NCI-H748 (cell line): ENCODE results near the gene SIRT7.
A peak's percentile ranks its signal among the peaks of the same experiment; 100 is the strongest.

Experiments
- DNase-seq: peaks from one replicate; lab custom pipeline; 2025; ENCODE audit not compliant: unreplicated experiment; lab: John Stamatoyannopoulos, UW

Gene SIRT7

DNA sequence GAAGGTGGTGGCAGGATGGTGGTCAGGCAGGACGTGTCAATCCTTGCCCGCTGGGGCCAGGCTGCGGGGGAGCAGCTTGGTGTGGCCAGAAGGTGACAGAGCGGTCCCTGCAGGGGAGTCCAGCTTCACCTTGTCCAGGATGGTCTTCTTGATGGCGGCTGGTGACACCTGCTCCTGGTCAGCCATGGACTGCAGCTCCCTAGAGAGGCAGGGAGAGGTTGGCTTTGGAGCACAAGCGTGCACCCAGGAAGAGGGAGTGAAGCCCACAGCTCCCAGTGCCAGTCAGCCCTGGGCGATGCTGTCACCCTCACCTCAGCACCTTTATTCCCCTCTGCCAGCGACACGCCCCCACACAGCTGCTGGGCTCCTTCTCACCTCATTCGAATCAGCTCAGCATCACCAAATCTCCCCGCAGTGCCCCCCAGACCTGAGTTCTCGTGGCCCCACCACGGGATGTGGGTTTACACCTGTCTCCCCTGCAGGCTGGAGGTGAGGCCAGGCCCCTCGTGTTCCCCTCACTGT lies 15.3 kb upstream of the SIRT7 start:
- no peak for DNase-seq

GRCh38 chr17:81932333-81932983 lies 14.5 kb upstream of the SIRT7 start:
- DNase-seq = no peak

DNA sequence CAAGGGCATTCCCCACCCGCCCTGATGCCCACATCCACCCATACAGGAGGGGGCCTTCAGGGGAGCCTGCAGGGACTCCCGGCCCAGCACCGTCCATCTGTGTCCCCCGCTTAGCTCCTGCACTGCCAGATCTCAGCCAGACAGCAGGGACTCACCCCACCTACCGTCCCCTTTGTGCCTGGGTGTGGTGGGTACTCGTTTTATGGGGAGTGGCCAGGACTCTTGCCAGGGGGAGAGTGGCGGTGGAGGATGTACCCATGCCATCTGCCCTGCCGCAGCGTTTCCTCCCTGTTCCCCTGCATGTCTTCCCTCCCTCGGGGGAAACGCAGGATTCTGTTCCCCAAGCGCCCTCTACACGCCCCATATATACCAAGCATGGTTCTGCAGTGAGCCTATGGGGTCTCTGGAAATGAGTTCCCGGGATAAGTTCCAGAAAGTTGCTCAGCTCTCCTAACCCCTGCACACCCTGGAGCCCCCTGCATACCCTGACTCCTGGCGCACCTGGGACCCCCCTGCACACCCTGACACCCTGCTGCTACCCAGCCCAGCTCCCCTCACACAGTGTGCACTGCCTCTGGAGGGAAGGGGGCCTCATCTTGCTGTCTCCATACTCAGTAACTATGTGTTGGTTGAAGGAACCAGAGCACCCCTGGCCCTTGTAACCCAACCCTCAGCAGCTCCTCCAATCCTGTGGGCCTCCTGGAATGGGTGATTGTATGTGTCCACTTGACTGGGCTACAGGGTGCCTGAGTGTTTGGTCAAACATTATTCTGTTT lies 13.8 kb upstream of the SIRT7 start:
- peak; percentile 31 for DNase-seq

DNA sequence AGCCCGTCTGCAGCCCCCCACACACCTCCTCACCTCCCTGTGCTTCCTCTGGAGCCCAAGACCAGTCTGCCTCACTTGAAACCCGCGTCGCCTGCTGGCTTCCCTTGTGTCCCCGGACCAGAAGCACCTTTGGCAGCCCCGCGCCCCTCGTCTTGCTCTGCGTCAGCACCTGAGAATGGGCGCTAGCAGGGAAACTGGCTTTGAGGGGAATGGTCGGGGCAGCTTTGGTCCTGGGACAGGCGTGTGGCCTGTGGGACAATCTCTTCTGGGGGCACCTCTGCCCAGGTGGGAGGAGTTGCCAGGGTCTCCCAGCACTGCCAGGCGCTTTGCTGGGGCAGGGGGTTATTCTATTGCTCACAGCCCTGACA lies 13.2 kb upstream of the SIRT7 start:
- no peak for DNase-seq

- DNase-seq = no peak
These were observed 12.5 kb upstream of the SIRT7 start for GRCh38 chr17:81930142-81931125.

DNA sequence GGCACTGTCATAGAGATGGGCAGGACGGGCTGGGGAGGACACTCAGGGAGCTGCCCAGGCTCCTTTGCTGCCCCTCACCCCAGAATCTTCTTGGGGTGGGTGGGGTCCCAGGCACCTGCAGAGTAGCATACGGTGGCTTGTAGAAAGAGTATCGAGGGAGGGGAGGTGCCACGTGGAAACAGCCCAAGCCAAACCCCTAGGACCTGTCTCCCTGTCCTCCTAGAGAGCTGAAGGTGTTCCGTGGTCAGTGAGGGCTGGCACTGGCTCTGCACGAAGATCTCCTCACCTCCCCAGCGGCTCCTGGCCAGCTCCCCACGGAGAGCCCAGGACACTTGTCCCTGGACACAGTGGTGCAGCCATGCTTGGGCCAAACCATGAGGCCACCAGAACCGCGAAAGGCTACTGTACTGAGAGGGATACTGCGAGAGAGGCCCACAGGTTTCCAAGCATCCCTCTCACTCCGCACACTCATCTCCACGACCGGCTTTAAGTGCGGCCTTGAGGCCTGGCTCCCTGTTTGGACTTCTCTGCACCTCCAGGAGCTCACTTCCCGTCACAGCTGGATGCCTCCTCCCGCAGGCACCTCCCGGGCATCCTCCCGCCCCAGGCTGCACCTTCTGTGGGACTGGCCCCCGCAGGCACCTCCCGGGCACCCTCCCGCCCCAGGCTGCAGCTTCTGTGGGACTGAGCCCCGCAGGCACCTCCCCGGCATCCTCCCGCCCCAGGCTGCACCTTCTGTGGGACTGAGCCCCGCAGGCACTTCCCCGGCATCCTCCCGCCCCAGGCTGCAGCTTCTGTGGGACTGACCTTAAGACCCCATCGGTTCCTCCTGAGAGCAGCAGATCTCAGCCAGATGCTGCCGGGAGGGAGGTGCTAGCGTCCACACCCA lies 11.5 kb upstream of the SIRT7 start:
- DNase-seq = no peak

GRCh38 chr17:81928544-81929252 lies 10.7 kb upstream of the SIRT7 start:
- peak; percentile 56 for DNase-seq

DNA sequence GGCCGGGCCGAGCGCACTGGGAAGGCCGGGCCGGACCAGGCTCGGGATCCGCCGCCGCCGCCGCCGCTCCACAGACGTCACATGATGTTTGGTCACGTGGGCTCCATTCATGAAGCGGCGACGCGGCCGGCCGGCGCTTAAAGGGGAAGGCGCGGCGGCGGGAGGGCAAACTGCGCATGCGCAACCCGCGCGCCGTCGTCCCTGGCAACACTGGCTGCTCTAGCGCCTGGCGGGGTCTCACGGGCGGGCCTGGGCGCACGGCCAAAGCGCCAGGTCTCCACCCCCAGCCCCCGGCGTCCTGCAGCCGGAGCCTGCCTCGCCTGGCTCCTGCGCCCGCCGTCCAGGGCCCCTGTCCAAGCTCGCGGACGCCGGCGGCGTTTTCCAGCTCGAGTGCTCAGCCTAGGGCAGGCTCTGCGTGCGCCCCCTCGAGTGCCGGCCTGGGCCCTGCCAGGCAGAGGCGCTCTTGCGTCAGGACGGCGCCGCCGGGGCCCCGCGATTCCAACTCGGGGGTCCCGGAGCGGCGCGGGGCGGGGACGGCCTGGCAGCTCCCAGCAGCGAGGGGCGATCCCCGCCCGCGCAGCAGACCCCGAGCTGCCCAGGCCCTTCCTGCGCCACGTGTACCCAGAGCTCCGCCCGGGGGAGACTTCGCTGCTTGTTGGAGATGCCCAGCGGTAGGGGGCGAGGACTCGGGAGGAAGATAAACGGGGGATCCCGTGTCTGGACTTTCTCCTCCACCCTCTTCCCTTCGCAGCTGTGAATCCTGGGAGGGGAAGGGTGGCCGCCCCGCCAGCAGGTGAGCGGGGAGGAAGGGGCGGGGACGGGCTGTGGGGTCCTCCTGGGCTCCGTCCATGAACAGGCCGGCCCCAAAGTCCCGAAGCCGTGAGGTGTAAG lies 9.9 kb upstream of the SIRT7 start, which contains the start of gene MAFG:
MAFG (minus strand) TSS at position 83 of the 891 bp plus-strand sequence. CDS start 4,550 bp downstream, outside the sequence.
- peak; percentile 96 for DNase-seq

GRCh38 chr17:81927152-81927652 lies 9.2 kb upstream of the SIRT7 start:
- no peak for DNase-seq

DNA sequence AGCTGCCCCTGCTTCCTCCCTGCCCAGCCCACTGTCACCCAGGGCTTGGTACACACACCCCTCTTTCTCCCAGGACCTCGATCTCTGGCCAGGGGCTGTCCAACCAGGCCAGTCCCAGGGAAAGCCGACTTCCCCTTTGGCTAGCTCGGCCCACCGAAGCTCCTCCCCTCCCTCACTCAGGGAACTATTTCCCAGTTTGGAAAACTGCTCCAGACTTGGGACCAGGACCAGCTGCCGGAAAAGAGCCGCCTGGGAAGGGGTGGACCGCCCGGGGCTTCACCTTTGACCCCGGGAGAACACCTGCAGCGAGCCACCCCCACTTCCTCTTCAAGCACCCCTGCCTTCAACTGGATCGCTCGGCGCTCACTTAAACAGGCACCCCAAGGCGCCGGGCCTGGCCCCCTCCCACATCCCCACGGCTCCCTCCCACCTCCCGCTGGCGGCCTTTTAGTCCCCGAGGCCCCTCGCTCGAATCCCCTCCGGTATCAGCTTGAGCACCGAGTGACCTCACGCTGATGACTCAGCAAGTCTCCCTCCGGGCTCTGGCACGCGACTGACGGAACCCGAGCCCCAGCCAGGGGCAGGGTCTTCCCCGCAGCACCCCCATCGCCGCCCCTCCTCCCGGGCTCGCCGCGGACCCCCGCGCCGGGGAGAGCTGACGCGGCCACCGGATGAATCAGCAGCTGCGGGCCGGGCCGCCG lies 8.6 kb upstream of the SIRT7 start:
- peak; percentile 47 for DNase-seq

DNA sequence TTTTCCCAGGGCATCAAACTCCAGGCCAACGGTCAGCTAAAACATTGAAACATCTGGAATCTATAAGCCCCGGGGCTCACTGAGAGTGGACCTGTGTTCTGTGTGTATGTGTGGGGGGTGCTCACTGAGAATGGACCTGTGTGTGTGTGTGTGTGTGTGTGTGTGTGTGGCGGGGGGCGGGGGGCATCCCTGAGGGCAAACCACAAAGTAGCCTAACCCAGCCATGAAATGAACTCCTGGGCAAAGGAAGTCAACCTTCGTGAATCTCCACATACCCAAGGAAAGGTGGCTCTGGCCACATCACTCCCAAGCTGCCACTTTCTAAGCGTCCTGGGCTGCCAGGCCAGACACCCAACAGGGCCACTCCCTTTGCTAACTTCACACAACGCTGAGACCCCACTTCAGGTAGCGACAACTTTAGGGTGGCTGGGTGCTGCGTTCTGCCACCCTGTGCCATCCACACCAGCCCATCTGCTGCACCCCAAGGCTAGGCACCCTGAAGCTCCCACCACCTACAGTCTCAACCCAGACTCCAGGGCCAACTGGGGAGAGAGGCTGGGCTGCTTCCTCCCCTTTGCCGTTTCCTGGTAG lies 8.0 kb upstream of the SIRT7 start:
- no peak for DNase-seq

DNA sequence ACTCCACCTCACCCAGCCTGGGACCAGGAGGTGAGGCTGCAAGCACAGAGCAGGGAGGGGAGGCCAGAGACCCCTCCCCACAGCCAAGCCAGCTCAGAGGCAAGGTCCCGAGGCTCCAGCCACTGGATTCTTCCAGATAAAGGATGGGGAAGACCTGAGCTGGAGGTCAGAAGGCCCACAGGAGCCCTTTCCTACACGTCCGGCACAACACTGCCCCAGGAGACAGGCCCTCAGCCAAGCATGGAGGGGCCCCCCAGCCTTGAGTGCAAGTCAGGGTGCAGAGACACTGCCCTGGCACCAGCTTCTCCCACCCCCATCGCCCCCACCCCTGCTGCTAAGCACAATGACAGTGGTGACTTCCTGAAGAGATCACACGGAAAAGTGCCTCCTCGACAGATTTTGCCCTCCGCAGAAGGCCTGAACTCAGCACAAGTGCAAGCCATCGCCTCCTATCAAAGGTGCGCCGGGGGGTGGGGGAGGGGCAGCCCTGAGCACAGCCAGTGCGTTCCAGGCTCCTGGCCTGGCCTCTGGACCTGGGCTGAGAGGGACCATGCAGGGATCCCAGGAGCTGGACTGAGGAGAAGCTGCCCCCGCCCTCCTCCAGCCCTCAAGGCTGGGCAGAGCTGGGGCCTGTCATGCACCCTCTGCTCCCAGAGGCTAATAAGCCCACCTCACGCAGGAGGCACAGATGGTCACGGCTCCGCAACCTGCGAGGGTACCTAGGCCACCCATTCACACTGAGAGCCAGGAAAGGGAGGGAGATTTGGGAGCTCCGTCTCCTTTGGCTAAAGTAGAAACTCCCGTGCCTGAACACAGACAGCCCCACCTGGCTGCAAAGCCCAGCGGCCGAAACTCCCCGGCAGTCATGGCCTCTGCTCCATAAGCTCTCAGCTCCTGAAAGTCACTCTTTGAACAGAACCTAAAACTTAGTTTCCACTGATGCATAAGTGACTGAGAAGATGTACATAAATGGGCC lies 6.9 kb upstream of the SIRT7 start:
- DNase-seq = no peak

DNA sequence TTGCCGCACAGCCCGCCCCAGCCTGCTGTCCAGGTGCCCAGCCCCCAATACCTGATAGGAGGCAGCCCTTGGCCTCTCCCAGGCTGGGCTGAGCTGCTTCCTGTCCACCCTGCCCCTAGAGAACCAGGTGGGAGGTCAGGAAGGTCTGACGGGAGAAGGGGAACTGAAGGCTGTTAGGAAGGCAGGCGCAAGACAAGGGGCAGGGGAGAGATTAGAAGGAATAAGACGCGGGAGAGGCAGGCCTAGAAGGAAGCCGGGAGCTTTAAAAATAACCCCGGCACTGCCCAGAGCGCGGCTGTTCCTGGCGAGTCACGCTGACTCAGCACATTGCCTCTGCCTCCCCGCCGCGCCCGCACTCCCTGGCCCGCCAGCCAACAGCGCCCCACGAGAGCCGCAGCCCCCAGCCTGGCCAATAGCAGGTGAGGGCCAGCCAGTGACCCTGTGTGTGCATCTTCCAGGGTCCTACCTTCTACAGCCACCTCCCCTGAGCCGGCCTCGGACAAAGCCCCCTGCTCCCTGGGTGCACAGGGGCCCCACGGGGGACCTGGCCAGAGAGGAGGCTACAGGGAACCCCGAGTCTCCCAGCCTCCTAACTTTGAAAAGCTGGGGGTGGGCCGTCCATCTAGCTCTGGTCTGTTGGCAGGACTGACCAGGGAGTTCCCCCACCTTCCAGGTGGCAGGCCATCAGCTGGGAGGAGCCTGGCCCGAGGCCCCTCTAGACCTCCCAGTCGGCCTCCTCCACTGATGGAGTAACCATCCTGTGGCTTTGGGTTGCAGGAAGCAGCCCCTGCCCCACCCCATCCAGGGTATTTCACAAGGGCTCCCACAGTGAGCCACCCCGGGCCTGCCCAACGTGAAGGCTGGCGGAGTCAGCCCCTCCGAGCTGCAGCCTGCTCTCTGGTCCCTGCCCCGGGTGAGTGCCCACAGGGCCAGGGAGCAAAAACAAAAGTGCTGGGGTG lies 5.6 kb upstream of the SIRT7 start:
- DNase-seq = no peak

DNA sequence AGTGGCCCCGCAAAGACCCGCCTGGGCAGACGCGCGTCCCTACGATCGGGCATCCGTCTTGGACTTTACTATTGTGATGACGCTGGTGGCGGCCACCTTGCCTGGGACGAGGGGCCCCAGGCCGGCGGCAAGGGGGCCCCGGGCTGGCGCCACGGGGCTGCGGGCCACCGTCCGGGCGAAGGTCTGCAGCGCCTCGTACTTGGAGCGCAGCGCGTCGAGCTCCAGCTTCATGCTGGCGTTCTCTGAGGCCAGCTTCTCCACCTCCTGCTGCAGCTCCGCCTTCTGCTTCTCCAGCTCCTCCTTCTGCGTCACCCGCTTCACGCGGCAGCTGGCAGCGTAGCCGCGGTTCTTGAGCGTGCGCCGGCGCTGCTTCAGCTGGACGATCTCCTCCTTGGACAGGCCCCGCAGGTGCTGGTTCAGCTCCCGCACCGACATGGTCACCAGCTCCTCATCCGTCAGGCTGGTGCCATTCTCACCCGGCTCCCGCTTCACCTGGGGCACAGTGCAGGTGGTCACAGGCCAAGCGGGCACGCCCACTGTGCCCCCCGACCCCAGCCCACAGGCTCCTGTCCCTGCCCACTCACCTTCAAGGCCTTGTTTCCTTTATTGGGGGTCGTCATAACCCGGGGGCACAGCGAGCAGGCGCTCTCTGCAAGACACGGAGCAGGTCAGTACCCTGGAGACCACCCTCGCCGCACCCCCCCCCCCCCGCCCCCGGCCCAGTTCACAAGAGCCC lies 4.8 kb upstream of the SIRT7 start:
- DNase-seq = no peak
